ENCODE measurements around the gene SCUBE1.

The SCUBE1 gene

GRCh38 chr22:43245717-43246116 is 97.5 kb downstream of the SCUBE1 start:
- H3K4me1 Mint-ChIP-seq, result peaks cover 24% of the 10 kb centered on the region
- no peak overlapping the region for H3K4me3 Mint-ChIP-seq
- H3K27ac Mint-ChIP-seq, result no peak overlapping the region
- no peaks in the 10 kb centered on the region for H3K9me3 Mint-ChIP-seq
- DNase-seq, result no peak
- peaks cover 23% of the 10 kb centered on the region for H3K27me3 Mint-ChIP-seq (ENCODE audit: low read depth, poor library complexity)
- TF ChIP-seq CTCF (IDR thresholded peaks at IDR 0.05), result no peak
- H3K36me3 Mint-ChIP-seq (ENCODE audit: low read depth), result no peaks in the 10 kb centered on the region

- H3K4me1 Mint-ChIP-seq, result peaks cover 26% of the 10 kb centered on the region
- no peak overlapping the region for H3K4me3 Mint-ChIP-seq
- peak; percentile 37 for DNase-seq
- H3K9me3 Mint-ChIP-seq, result no peaks in the 10 kb centered on the region
- H3K27ac Mint-ChIP-seq, result no peak overlapping the region
- TF ChIP-seq CTCF (IDR thresholded peaks at IDR 0.05), result no peak
- H3K36me3 Mint-ChIP-seq (ENCODE audit: low read depth), result no peaks in the 10 kb centered on the region
- H3K27me3 Mint-ChIP-seq (ENCODE audit: low read depth, poor library complexity), result peaks cover 26% of the 10 kb centered on the region
Observed at GRCh38 chr22:43244803-43245527, 98.2 kb downstream of the SCUBE1 start.

GRCh38 chr22:43244402-43244801 is 98.8 kb downstream of the SCUBE1 start:
- Mint-ChIP-seq H3K9me3 (no peaks in the 10 kb centered on the region), H3K4me1 (peaks cover 26% of the 10 kb centered on the region), H3K36me3 (ENCODE audit: low read depth) (no peaks in the 10 kb centered on the region), H3K4me3 (no peak overlapping the region), H3K27ac (no peak overlapping the region), H3K27me3 (ENCODE audit: low read depth, poor library complexity) (peaks cover 27% of the 10 kb centered on the region)
- no peak for TF ChIP-seq CTCF (IDR thresholded peaks at IDR 0.05)
- no peak for DNase-seq

GRCh38 chr22:43243324-43243723 is 99.8 kb downstream of the SCUBE1 start:
- TF ChIP-seq CTCF (IDR thresholded peaks at IDR 0.05), result no peak
- Mint-ChIP-seq H3K9me3 (no peaks in the 10 kb centered on the region), H3K4me3 (no peak overlapping the region), H3K27ac (no peak overlapping the region), H3K4me1 (peaks cover 27% of the 10 kb centered on the region), H3K27me3 (ENCODE audit: low read depth, poor library complexity) (peaks cover 31% of the 10 kb centered on the region), H3K36me3 (ENCODE audit: low read depth) (no peaks in the 10 kb centered on the region)
- no peak for DNase-seq

GRCh38 chr22:43242627-43243026 is 100.5 kb downstream of the SCUBE1 start:
- Mint-ChIP-seq H3K27ac (no peak overlapping the region), H3K36me3 (ENCODE audit: low read depth) (no peaks in the 10 kb centered on the region)

More at GRCh38 chr22:43242627-43243026, 100.5 kb downstream of the SCUBE1 start:
- no peak for DNase-seq
- no peak overlapping the region for H3K4me3 Mint-ChIP-seq
- no peak for TF ChIP-seq CTCF (IDR thresholded peaks at IDR 0.05)
- H3K4me1 Mint-ChIP-seq, result peaks cover 31% of the 10 kb centered on the region
- peaks cover 37% of the 10 kb centered on the region for H3K27me3 Mint-ChIP-seq (ENCODE audit: low read depth, poor library complexity)
- no peaks in the 10 kb centered on the region for H3K9me3 Mint-ChIP-seq

Data from nephron progenitor cell (in vitro differentiated cells).